Stimulated activated CD8-positive, alpha-beta memory T cell treated with anti-CD3 and anti-CD28 coated beads, Interleukin-4, amount 100 ng/mL, for 4 hours (primary cell): ENCODE data around the gene CLPX.
"Not testable (repeated sequence)": the region's sequence is repeated elsewhere in the genome, so short reads cannot be mapped to it uniquely, and the experiment has no call there.

Experiments
- DNase-seq, 2 donors: peaks; one replicate each; pipeline ENCODE4 v3.0.0-alpha.2; 2020; ENCODE audit warnings: low read depth in 2 of 2, low spot score in 1 of 2

CLPX gene

DNA sequence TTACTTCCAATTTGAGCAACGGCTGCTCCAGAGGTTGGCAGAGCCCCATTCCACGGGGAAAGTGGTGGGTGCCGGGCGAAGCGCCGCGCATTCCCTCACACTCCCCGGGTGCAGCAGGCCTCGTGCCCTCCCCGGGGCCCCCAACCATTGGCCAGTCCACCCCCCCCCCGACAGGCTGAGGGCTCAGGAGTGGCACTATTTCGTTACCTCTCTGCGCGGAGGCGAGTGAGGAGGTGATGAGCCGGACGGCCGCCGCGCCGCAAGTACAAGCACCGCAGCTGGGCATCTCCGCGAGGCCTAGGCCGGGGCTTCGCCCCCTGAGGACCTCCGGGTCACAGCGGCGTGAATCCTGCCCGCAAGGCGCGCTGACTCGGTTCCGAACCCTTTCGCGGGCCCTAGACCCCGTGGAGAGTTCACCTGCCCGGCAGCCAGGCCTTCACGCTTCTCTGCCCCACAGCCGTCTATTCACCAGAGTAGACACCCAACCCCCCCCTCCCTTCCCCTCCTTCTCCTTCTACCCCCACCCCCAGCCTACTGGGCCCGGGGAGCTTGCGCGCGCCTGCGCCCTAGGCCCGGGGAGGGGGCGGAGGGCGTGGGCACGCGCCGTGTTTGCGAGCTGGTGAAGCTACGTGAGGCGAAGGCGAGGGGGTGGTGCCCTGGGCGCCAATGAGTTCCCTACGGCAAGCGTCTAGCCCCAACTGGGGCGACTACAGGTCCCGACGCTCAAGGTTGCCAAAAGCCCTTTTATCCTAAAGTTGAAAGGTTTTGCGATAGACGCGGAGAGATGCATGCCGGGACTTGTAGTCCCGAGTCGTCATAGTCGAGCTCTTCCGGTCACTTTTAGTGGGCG, at the start of gene CLPX:
Gene CLPX (minus strand): TSS at position 475 of the 850 bp plus-strand sequence. CDS start 189 bp downstream, at position 286.
- peak; percentile 64 to 82 for DNase-seq

- no peak for DNase-seq
These were observed 48.6 kb upstream of the CLPX start for GRCh38 chr15:65233696-65234095.

DNA sequence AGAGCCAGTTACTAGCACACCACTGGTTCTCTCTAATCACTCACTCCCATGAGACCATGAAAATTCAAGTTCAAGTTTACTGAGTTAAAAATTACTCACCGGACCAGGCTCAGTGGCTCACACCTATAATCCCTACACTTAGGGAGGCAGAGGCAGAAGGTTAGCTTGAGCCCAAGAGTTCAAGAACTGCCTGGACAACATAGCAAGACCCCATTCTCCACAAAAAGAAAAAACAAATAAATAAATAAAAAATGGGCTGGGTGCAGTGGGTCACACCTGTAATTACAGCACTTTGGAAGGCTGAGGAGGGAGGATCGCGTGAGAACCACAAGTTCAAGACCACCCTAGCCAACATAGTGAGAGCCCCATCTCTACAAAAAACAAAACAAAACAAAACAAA, 47.4 kb upstream of the CLPX start:
- no peak for DNase-seq

GRCh38 chr15:65231306-65231705, 46.2 kb upstream of the CLPX start:
- DNase-seq = no peak

GRCh38 chr15:65226901-65227300, 41.8 kb upstream of the CLPX start:
- DNase-seq = not testable (repeated sequence)

- no peak for DNase-seq
These were observed 41.1 kb upstream of the CLPX start for GRCh38 chr15:65226221-65226620.

GRCh38 chr15:65223996-65224395, 38.9 kb upstream of the CLPX start:
- no peak for DNase-seq

- DNase-seq = no peak
These were observed 37.7 kb upstream of the CLPX start for GRCh38 chr15:65222891-65223290.

DNA sequence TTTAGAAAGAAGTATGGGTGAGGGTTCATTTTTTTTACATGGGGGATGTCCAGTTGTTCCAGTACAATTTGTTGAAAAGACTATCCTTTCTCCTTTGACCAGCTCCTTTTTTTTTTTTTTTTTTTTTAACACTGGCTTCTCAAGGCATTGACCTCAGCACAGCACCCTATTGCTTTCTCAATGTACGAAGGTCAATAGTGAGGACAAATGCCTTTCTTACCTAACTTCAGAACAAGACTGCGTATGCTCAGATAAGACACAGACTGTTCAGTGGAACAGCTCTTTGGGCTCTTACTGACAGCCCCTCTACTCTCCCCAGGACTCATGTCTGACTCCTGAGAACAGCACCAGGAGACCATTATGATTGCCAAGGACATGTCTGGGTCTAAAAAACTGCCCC, 36.6 kb upstream of the CLPX start:
- DNase-seq = no peak

GRCh38 chr15:65219137-65219536, 34.0 kb upstream of the CLPX start:
- no peak for DNase-seq

GRCh38 chr15:65217526-65218482, 32.7 kb upstream of the CLPX start:
- DNase-seq = no peak

DNA sequence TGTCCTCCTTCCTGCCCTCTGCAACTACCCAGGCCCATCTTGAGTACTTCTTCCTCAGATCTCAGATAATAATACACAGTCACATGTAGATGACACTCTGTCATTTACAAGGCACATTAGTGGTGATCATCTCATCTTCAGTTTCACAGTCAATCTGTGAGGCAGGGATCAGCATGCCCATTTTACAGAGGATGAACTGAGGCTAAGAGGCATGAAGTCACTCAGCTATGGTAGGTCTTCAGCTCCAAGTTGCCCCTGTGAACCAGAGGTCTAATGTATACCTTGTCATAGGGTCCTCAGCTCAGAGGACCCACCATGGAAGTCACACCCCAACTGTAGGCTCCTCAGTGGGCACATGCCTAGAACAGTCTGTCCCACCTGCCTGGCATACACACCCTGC, 30.4 kb upstream of the CLPX start:
- no peak for DNase-seq

- no peak for DNase-seq
These were observed 28.9 kb upstream of the CLPX start for GRCh38 chr15:65214010-65214409.

DNA sequence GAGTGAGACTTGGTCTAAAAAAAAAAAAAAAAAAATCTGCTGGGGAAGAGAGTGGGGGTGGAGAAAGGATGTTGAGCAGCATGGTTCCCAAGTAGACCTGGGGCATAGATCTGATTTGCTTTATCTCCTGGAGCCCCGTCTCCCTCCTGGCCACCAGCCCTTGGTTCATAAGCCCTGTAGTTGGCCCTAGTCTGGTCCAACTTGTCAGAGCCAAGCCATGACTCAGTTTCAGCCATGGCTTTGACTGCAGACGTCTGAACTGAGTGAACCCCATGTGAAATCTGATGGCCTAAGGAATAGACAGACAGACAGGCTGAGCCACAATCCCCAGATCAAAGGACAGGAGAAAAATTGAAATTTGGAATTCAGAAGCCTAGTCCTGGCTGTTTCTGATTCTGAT, 28.1 kb upstream of the CLPX start:
- no peak for DNase-seq

DNA sequence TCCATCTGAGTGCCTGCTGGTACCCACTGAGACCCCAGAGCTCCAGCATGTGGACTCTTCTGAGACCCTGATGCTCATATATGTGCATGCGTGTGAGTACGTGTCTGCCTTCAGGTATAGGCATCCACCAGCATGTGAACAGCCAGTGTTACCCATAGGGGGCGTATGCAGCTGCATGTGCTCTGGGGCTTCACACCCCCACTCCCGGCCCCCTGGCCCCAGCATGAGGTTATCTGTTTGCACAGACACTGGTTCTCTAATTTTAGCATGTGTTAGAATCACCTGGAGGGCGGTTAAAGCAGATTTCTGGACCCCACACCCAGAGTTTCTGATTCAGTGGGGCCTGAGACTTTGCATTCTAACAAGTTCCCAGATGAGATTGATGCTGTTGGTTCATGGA, 27.0 kb upstream of the CLPX start:
- peak in 1 of 2 donors; percentile 8 for DNase-seq

- no peak for DNase-seq
These were observed 26.4 kb upstream of the CLPX start for GRCh38 chr15:65211482-65211982.

DNA sequence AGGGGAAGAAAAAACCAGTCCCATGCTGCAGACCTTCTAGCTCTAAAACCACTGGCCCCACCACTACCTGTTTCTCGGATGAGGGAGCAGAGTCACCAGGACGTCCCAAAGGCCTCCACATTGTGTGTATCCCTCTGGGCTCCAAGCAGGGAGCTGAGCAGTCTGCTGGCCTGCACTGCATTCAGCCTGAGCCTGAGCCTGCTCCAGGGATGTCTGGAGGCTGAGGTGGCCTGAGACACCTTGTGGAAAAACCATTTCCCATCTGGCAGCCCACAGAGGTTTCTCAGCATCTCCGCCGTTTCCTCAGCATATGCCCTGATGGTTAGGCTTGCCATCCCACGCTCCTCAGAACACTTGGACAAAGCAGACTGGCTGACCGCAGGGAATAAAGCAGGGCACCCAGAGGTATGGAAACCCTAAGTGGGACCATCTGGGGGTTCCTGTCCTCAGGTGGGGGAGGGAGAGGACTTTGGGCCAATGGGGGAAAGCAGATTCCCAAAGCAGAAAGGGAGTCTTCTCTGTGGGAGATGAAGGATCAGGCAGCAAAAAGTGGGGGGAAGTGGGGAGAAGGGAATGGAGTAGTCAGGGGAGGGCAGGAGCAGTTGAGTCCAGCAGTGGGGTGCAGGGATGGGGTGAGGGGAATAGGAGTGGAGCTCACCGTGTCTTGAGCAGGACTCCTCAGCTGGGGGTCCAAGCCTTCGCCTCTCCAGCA, 25.8 kb upstream of the CLPX start, which contains the start of gene CILP:
Gene CILP (minus strand): TSS at position 704 of the 712 bp plus-strand sequence. CDS start 1,718 bp downstream, outside the sequence.
- DNase-seq = no peak

DNA sequence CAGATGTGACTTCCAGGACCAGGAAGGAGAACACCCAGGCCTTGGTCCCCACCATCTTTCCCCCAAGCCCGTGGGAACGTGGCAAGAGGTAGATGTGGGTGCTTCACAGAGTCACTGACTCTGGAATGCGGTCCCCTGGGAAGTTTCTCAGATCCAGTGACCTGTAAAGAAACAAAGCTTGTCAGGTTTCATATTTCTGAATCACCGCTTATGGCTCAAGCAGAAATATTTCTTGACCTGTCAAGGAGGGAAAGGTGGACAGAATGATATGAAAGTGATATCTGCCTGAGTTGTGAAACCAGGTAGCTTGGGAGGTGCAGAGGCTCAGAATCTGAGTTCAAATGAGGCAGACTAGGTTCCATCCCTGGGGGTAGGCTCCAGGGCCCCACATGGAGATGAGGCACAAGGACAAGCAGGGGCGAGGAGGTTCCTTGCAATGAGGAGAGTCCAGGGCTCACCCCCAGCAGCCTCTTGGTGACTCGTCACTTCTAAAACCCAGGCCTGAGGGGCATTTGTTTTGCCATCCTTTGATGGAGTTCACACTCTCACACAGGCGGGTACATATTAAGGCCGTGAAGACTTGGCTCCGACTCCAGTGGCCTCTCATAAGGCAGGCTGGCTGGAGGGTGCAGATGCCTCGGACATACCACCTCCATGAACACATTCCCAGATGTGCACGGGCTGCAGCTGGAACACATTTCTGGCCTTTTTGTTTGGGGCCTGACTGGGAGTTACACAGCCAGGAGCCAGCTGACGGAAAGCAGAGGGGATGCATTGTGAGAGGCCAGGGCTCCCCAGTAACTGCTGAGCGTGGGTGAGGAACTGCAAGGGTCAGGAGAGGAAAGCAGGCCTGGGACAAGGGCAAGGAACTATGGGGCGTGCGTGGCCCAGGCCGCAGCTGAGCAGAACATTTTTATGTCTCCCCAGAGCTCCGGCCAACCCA, 24.8 kb upstream of the CLPX start:
- no peak for DNase-seq

DNA sequence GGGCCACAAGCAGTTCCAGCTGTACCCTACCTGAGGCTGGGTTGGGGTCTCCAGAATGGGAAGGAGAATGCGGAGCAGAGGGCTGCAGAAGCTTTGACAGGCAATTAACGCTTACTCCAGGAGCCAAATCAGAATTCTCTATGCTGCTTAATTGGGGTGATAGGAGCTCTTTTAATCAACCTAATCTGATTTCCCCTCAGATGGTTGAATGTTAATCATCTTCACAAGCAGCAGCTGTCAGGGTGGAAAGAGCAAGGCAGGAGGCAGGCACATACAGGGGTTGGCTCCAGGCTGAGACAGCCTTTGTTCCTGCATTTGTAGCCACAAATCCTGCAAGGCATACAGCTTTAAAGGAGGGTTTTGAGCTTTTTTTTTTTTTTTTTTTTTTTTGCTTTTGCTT, 23.5 kb upstream of the CLPX start:
- no peak for DNase-seq

- DNase-seq = no peak
These were observed 22.2 kb upstream of the CLPX start for GRCh38 chr15:65207280-65207840.
